ENCODE measurements around the gene PRKCA.

The PRKCA gene

GRCh38 chr17:66812571-66812970 lies 510.2 kb downstream of the PRKCA start:
- H3K27me3 ChIP-seq (ENCODE audit: insufficient read depth, low read length), result no peaks in the 10 kb centered on the region
- no peak overlapping the region for H3K4me3 ChIP-seq (ENCODE audit: low read length)
- H3K9ac ChIP-seq (ENCODE audit: low read depth, low read length), result no peak overlapping the region
- 95% methylated on average over 5 of the region's 5 CpGs for WGBS
- H3K4me1 ChIP-seq (ENCODE audit: insufficient read depth, low read length), result no peaks in the 10 kb centered on the region
- no peak overlapping the region for H3K27ac ChIP-seq (ENCODE audit: low read depth, low read length)
- H3K9me3 ChIP-seq (ENCODE audit: insufficient read depth, low read depth, low read length), result peaks cover 2% of the 10 kb centered on the region; the same call in 1 of the 2 replicates
- no peaks in the 10 kb centered on the region for H3K36me3 ChIP-seq (ENCODE audit: insufficient read depth, low read length)

- Histone ChIP-seq H3K9ac (ENCODE audit: low read depth, low read length) (no peak overlapping the region), H3K4me3 (ENCODE audit: low read length) (no peak overlapping the region), H3K27me3 (ENCODE audit: insufficient read depth, low read length) (no peaks in the 10 kb centered on the region), H3K4me1 (ENCODE audit: insufficient read depth, low read length) (no peaks in the 10 kb centered on the region), H3K36me3 (ENCODE audit: insufficient read depth, low read length) (no peaks in the 10 kb centered on the region), H3K9me3 (ENCODE audit: insufficient read depth, low read depth, low read length) (peaks cover 9% of the 10 kb centered on the region; the same call in 1 of the 2 replicates), H3K27ac (ENCODE audit: low read depth, low read length) (no peak overlapping the region)
- WGBS, result 100% methylated on average over 2 of the region's 2 CpGs
Measured at GRCh38 chr17:66813296-66813695, 510.9 kb downstream of the PRKCA start.

GRCh38 chr17:66814026-66814425 lies 511.6 kb downstream of the PRKCA start:
- Histone ChIP-seq H3K27me3 (ENCODE audit: insufficient read depth, low read length) (no peaks in the 10 kb centered on the region), H3K27ac (ENCODE audit: low read depth, low read length) (no peak overlapping the region), H3K4me3 (ENCODE audit: low read length) (no peak overlapping the region), H3K36me3 (ENCODE audit: insufficient read depth, low read length) (no peaks in the 10 kb centered on the region), H3K4me1 (ENCODE audit: insufficient read depth, low read length) (no peaks in the 10 kb centered on the region), H3K9me3 (ENCODE audit: insufficient read depth, low read depth, low read length) (peaks cover 11% of the 10 kb centered on the region; the same call in 1 of the 2 replicates), H3K9ac (ENCODE audit: low read depth, low read length) (no peak overlapping the region)
- 95% methylated on average over 6 of the region's 6 CpGs for WGBS

GRCh38 chr17:66814570-66814969 lies 512.2 kb downstream of the PRKCA start:
- Histone ChIP-seq H3K36me3 (ENCODE audit: insufficient read depth, low read length) (no peaks in the 10 kb centered on the region), H3K9me3 (ENCODE audit: insufficient read depth, low read depth, low read length) (peaks cover 11% of the 10 kb centered on the region; the same call in 1 of the 2 replicates), H3K4me1 (ENCODE audit: insufficient read depth, low read length) (no peaks in the 10 kb centered on the region), H3K9ac (ENCODE audit: low read depth, low read length) (no peak overlapping the region), H3K27me3 (ENCODE audit: insufficient read depth, low read length) (no peaks in the 10 kb centered on the region), H3K4me3 (ENCODE audit: low read length) (no peak overlapping the region), H3K27ac (ENCODE audit: low read depth, low read length) (no peak overlapping the region)
- WGBS, result 69% methylated on average over 3 of the region's 5 CpGs

- WGBS, result 98% methylated on average over 1 of the region's 1 CpG
- H3K27ac ChIP-seq (ENCODE audit: low read depth, low read length), result no peak overlapping the region
- no peaks in the 10 kb centered on the region for H3K4me1 ChIP-seq (ENCODE audit: insufficient read depth, low read length)
- H3K4me3 ChIP-seq (ENCODE audit: low read length), result no peak overlapping the region
- H3K9ac ChIP-seq (ENCODE audit: low read depth, low read length), result no peak overlapping the region
- H3K27me3 ChIP-seq (ENCODE audit: insufficient read depth, low read length), result no peaks in the 10 kb centered on the region
- H3K9me3 ChIP-seq (ENCODE audit: insufficient read depth, low read depth, low read length), result peaks cover 11% of the 10 kb centered on the region; the same call in 1 of the 2 replicates
- H3K36me3 ChIP-seq (ENCODE audit: insufficient read depth, low read length), result no peaks in the 10 kb centered on the region
Measured at GRCh38 chr17:66817750-66818149, 515.3 kb downstream of the PRKCA start.

GRCh38 chr17:66819466-66819865 lies 517.1 kb downstream of the PRKCA start:
- Histone ChIP-seq H3K9ac (ENCODE audit: low read depth, low read length) (no peak overlapping the region), H3K4me1 (ENCODE audit: insufficient read depth, low read length) (no peaks in the 10 kb centered on the region), H3K9me3 (ENCODE audit: insufficient read depth, low read depth, low read length) (peaks cover 11% of the 10 kb centered on the region; the same call in 1 of the 2 replicates), H3K4me3 (ENCODE audit: low read length) (no peak overlapping the region), H3K27me3 (ENCODE audit: insufficient read depth, low read length) (no peaks in the 10 kb centered on the region), H3K36me3 (ENCODE audit: insufficient read depth, low read length) (no peaks in the 10 kb centered on the region), H3K27ac (ENCODE audit: low read depth, low read length) (no peak overlapping the region)
- 95% methylated on average over 6 of the region's 6 CpGs for WGBS

GRCh38 chr17:66822009-66822408 lies 519.6 kb downstream of the PRKCA start:
- Histone ChIP-seq H3K4me1 (ENCODE audit: insufficient read depth, low read length) (no peaks in the 10 kb centered on the region), H3K4me3 (ENCODE audit: low read length) (no peak overlapping the region), H3K36me3 (ENCODE audit: insufficient read depth, low read length) (no peaks in the 10 kb centered on the region), H3K9ac (ENCODE audit: low read depth, low read length) (no peak overlapping the region), H3K9me3 (ENCODE audit: insufficient read depth, low read depth, low read length) (peaks cover 11% of the 10 kb centered on the region; the same call in 1 of the 2 replicates), H3K27ac (ENCODE audit: low read depth, low read length) (no peak overlapping the region), H3K27me3 (ENCODE audit: insufficient read depth, low read length) (no peaks in the 10 kb centered on the region)
- WGBS, result 90% methylated on average over 7 of the region's 8 CpGs

- H3K9ac ChIP-seq (ENCODE audit: low read depth, low read length), result no peak overlapping the region
- peaks cover 19% of the 10 kb centered on the region for H3K4me1 ChIP-seq (ENCODE audit: insufficient read depth, low read length)
- 96% methylated on average over 6 of the region's 6 CpGs for WGBS
- H3K27ac ChIP-seq (ENCODE audit: low read depth, low read length), result no peak overlapping the region
- no peaks in the 10 kb centered on the region for H3K9me3 ChIP-seq (ENCODE audit: insufficient read depth, low read depth, low read length)
- H3K36me3 ChIP-seq (ENCODE audit: insufficient read depth, low read length), result no peaks in the 10 kb centered on the region
- peaks cover 8% of the 10 kb centered on the region for H3K27me3 ChIP-seq (ENCODE audit: insufficient read depth, low read length)
- no peak overlapping the region for H3K4me3 ChIP-seq (ENCODE audit: low read length)
Measured at GRCh38 chr17:66826856-66827255, 524.4 kb downstream of the PRKCA start.

- no peak overlapping the region for H3K27ac ChIP-seq (ENCODE audit: low read depth, low read length)
- H3K36me3 ChIP-seq (ENCODE audit: insufficient read depth, low read length), result no peaks in the 10 kb centered on the region
- H3K4me3 ChIP-seq (ENCODE audit: low read length), result no peak overlapping the region
- peaks cover 22% of the 10 kb centered on the region for H3K27me3 ChIP-seq (ENCODE audit: insufficient read depth, low read length)
- no peak overlapping the region for H3K9ac ChIP-seq (ENCODE audit: low read depth, low read length)
- peaks cover 19% of the 10 kb centered on the region for H3K4me1 ChIP-seq (ENCODE audit: insufficient read depth, low read length)
- WGBS, result 12% methylated on average over 18 of the region's 18 CpGs
- no peaks in the 10 kb centered on the region for H3K9me3 ChIP-seq (ENCODE audit: insufficient read depth, low read depth, low read length)
Measured at GRCh38 chr17:66829386-66829864, 527.0 kb downstream of the PRKCA start.

- Histone ChIP-seq H3K27ac (ENCODE audit: low read depth, low read length) (no peak overlapping the region), H3K9me3 (ENCODE audit: insufficient read depth, low read depth, low read length) (no peaks in the 10 kb centered on the region), H3K9ac (ENCODE audit: low read depth, low read length) (no peak overlapping the region), H3K4me3 (ENCODE audit: low read length) (peak overlapping the region; percentile 0; the same call in 1 of the 2 replicates), H3K36me3 (ENCODE audit: insufficient read depth, low read length) (no peaks in the 10 kb centered on the region), H3K4me1 (ENCODE audit: insufficient read depth, low read length) (peaks cover 19% of the 10 kb centered on the region), H3K27me3 (ENCODE audit: insufficient read depth, low read length) (peaks cover 26% of the 10 kb centered on the region)
- 28% methylated on average over 10 of the region's 10 CpGs for WGBS
Measured at GRCh38 chr17:66829883-66830282, 527.5 kb downstream of the PRKCA start.

GRCh38 chr17:66830451-66830850 lies 528.0 kb downstream of the PRKCA start:
- 0 out of 2 replicates have a peak overlapping the region, but pooled peaks have one; percentile 0 for H3K4me3 ChIP-seq (ENCODE audit: low read length)
- H3K27ac ChIP-seq (ENCODE audit: low read depth, low read length), result no peak overlapping the region
- H3K9me3 ChIP-seq (ENCODE audit: insufficient read depth, low read depth, low read length), result no peaks in the 10 kb centered on the region
- peaks cover 31% of the 10 kb centered on the region for H3K27me3 ChIP-seq (ENCODE audit: insufficient read depth, low read length)
- H3K36me3 ChIP-seq (ENCODE audit: insufficient read depth, low read length), result no peaks in the 10 kb centered on the region
- H3K4me1 ChIP-seq (ENCODE audit: insufficient read depth, low read length), result peaks cover 19% of the 10 kb centered on the region
- no peak overlapping the region for H3K9ac ChIP-seq (ENCODE audit: low read depth, low read length)
- 26% methylated on average over 4 of the region's 4 CpGs for WGBS
